GM19328 (cell line): ENCODE measurements around the gene ARMH3.
"Not testable (repeated sequence)": the region's sequence is repeated elsewhere in the genome, so short reads cannot be mapped to it uniquely, and the experiment has no call there.

Experiments
- ATAC-seq: cut with Tn5 transposase; IDR thresholded peaks from one replicate; pipeline ENCODE4 v1.9.1; 2021; ENCODE audit warnings: mild to moderate bottlenecking, moderate library complexity; ENCODE audit not compliant: unreplicated experiment

ARMH3 gene

DNA sequence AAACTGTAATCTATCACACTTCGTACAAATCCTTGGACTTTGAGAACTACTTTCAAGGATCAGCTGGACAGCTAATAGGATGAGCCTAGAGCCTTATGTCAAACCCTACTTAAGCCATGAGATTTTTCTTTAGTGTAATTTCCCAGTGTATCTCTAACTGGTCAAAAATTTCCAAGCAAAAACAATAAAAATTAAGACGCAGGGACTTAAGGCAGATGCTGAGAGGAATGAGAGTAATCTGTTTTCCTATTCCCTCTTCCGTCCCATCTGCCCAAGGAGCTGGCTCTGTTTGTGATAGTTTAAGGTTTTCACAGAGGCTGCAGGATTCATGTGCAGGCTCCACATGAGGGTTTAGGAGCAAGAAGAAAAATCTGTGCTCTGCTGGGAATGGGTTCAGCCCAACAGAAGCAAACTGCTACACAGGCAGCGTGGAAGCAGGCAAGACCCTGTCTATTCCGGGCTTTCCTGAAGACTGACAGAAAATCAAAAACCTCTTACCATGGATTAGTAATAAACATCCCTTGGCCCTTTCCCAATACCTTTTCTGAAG is 62.2 kb downstream of the ARMH3 start:
- no peak for ATAC-seq

DNA sequence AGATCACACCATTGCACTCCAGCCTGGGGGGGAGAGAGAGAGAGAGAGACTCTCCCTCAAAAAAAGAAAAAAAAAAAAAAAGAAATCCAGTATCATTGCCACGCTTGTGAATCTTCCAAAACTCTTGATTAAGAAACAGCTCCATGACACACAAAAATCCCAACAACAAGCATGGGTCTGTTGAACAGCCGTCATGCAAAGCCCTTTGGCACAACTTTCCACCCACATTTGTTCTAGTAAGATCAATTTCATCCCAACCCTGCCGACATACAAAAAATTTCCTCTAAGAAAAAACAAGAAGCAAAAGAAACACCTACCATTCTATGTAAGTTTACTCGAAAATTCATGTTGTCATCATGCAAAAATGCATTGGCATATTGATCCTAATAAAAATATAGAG is 62.8 kb downstream of the ARMH3 start:
- ATAC-seq = no peak

- ATAC-seq = no peak
These were observed 68.8 kb downstream of the ARMH3 start for GRCh38 chr10:101987136-101987535.

GRCh38 chr10:101986624-101986971 is 69.4 kb downstream of the ARMH3 start:
- ATAC-seq = no peak

DNA sequence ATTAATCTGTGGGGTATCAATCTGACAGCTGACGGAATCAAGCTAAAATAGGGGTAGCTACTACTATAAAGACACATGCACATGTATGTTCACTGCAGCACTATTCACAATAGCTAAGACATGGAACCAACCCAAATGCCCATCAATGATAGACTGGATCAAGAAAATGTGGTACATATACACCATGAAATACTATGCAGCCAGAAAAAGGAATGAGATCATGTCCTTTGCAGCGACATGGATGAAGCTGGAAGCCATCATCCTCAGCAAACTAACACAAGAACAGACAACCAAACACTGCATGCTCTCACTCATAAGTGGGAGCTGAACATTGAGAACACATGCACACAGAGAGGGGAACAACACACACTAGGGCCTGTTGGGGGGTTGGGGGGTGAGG is 75.3 kb downstream of the ARMH3 start:
- not testable (repeated sequence) for ATAC-seq

DNA sequence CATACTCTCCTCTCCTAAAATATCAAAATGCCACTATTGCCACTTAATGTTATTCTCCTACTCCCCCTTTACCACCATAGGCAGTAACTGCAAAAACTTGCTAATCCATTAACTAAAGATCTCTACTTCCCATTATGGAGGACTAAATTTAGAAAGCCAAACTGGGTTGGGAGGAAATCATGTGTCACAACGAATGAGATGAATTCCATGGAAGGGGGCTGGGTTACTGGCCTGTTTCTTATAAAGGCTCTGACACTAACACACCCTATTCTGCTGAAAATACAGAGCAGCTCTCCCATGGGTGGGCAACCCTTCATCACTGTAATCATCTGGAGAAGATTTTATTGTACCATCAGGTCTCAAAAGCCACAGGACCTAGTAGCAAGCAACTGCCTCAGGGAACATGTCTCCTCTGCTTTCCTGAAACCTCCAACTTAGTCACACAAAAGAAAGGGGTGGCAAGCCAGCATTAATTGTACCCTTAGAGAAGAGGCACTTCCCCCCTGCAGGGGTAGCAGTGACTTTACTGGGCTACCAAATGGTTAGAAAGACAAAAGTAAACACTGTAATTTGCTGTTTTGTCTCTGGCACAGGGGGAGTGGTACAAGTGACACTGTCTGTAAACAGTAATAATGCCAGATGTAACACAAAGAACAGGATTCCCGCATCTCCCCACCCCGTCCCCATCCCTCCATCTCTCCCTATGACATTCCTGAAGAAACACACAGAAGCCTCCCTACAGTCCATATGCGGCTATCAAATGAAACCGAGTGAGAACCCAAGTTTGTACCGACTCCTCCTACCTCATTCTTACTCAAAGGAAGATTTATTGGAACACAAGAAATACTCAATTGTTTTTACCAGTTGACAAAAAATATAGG is 81.6 kb downstream of the ARMH3 start:
- no peak for ATAC-seq

DNA sequence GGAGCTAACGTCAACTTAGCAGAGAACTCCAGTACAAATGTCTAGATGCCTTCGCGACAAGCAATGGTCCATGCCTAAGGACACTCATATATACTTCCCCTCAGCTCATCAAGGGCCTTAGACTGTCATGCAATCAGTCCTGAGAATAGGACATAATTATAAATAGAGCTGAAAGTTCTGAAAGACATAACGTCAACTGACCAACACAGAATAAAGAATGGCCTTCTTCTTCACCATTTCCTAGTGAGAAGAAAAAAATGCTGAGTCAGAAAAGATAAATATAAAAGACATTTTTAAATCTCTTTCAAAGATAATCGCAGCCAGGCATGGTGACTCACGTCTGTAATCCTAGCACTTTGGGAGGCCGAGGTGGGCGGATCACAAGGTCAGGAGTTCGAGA is 83.2 kb downstream of the ARMH3 start:
- ATAC-seq = no peak

- no peak for ATAC-seq
These were observed 86.5 kb downstream of the ARMH3 start for GRCh38 chr10:101969412-101969922.

GRCh38 chr10:101968940-101969321 is 87.0 kb downstream of the ARMH3 start:
- no peak for ATAC-seq

GRCh38 chr10:101968286-101968939 is 87.6 kb downstream of the ARMH3 start:
- ATAC-seq = no peak

- ATAC-seq = no peak
These were observed 88.3 kb downstream of the ARMH3 start for GRCh38 chr10:101967713-101968112.

GRCh38 chr10:101967119-101967518 is 88.9 kb downstream of the ARMH3 start:
- no peak for ATAC-seq

- ATAC-seq = no peak
These were observed 90.8 kb downstream of the ARMH3 start for GRCh38 chr10:101965075-101965765.

GRCh38 chr10:101961591-101962498 is 94.1 kb downstream of the ARMH3 start:
- no peak for ATAC-seq

DNA sequence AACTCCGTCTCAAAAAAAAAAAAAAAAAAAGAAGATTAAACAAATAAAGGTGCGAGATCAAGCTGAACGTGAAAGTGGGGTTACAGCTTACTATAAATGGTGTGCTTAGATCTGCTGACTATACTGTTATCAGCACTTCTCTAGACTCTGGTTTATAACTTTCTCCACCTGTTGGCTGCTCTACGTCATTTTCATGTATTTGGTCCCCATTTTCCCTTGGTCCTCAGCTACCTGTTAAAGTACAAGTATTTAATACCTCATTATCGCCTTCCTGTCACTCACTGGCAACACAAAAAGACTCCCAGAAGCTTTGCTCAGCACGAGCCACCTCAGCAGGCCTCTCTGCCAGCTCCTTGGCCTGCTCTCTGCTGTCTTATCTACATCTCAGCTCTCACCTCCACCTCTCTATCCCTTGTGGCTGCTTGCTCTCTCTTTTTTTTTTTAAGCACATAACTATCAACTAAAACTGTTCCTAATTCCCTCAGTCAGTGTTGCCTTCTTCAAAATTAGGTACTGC is 95.0 kb downstream of the ARMH3 start:
- no peak for ATAC-seq

GRCh38 chr10:101959346-101959916 is 96.5 kb downstream of the ARMH3 start:
- no peak for ATAC-seq

- no peak for ATAC-seq
These were observed 97.3 kb downstream of the ARMH3 start for GRCh38 chr10:101958691-101959090.

DNA sequence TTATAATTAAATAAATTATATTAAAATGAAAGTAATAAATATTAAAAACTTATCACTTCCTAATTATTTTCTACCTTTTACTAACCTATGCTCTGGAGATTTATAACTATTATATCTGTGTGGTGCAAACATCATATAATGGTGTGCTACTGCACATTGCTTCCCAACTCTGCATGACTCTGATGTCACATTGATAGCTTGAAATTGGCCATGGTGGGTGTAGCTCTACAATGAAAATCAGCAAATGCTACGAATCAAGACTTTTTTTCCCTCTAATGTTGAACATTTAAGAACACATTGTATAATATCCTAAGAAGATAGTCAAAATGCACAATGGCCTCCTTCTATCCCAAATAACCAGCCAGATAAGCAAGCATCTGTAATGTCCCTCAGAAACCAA is 99.1 kb downstream of the ARMH3 start:
- no peak for ATAC-seq

DNA sequence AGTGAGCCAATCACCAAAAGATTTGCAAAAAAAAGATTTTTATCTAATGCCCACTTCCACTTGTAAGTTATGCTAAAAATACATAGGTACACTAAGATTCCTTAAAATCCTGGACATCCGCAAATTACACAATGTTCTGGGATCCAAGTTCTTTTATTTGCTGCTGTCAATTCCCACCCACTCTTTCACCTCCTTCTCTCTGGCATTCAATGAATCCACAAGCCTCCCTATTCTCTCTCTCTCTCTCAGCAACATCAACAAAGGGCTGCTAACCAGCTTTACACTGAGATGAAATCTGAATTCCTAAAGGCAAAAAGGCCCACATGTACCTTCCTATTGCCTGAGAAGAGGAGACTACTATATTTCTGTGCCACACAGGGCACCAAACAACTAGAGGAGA is 99.9 kb downstream of the ARMH3 start:
- ATAC-seq = no peak

- ATAC-seq = no peak
These were observed 103.8 kb downstream of the ARMH3 start for GRCh38 chr10:101952191-101952590.
